HG03558 (cell line): ENCODE data around the gene LGALS8.
"Not testable (repeated sequence)": the region's sequence is repeated elsewhere in the genome, so short reads cannot be mapped to it uniquely, and the experiment has no call there.

Experiments used
- ATAC-seq: cut with Tn5 transposase; IDR thresholded peaks from one replicate; pipeline ENCODE4 v1.9.1; 2021; ENCODE audit warnings: moderate number of reproducible peaks; ENCODE audit not compliant: unreplicated experiment; ENCODE audit errors: extremely low read depth

LGALS8 gene

GRCh38 chr1:236523704-236524141 lies at the start of gene LGALS8:
TSS of gene LGALS8 (plus strand) at chr1:236523982. CDS start at chr1:236526071, 2,089 bp downstream.
- ATAC-seq = peak; percentile 22

GRCh38 chr1:236476019-236476418 lies 47.8 kb upstream of the LGALS8 start:
- no peak for ATAC-seq

GRCh38 chr1:236480758-236481436 lies 42.9 kb upstream of the LGALS8 start:
- no peak for ATAC-seq

- no peak for ATAC-seq
Observed at GRCh38 chr1:236484310-236484971, 39.3 kb upstream of the LGALS8 start.

- no peak for ATAC-seq
Observed at GRCh38 chr1:236486356-236487002, 37.3 kb upstream of the LGALS8 start.

GRCh38 chr1:236489161-236489560 lies 34.6 kb upstream of the LGALS8 start:
- ATAC-seq = not testable (repeated sequence)

- ATAC-seq = no peak
Observed at GRCh38 chr1:236489710-236490377, 33.9 kb upstream of the LGALS8 start.

- no peak for ATAC-seq
Observed at GRCh38 chr1:236491469-236492136, 32.2 kb upstream of the LGALS8 start.

- ATAC-seq = no peak
Observed at GRCh38 chr1:236492378-236492777, 31.4 kb upstream of the LGALS8 start.

GRCh38 chr1:236494082-236494481 lies 29.7 kb upstream of the LGALS8 start:
- no peak for ATAC-seq

- ATAC-seq = no peak
Observed at GRCh38 chr1:236494586-236495466, 29.0 kb upstream of the LGALS8 start.

- no peak for ATAC-seq
Observed at GRCh38 chr1:236495467-236496112, 28.2 kb upstream of the LGALS8 start.

- no peak for ATAC-seq
Observed at GRCh38 chr1:236497908-236498307, 25.9 kb upstream of the LGALS8 start.

GRCh38 chr1:236501093-236501492 lies 22.7 kb upstream of the LGALS8 start:
- ATAC-seq = no peak

GRCh38 chr1:236502579-236502971 lies 21.2 kb upstream of the LGALS8 start:
- ATAC-seq = no peak

GRCh38 chr1:236502972-236503639 lies 20.7 kb upstream of the LGALS8 start:
- ATAC-seq = no peak

GRCh38 chr1:236504338-236504737 lies 19.4 kb upstream of the LGALS8 start:
- ATAC-seq = not testable (repeated sequence)

GRCh38 chr1:236507022-236507700 lies 16.6 kb upstream of the LGALS8 start:
- no peak for ATAC-seq
